Measurements from ENCODE around the gene PLTP. TPM values are rescaled to one million over a fixed set of nuclear protein-coding genes. Genes with fewer than 3 reads are reported as not detected.
"Not testable (repeated sequence)": the region's sequence is repeated elsewhere in the genome, so short reads cannot be mapped to it uniquely, and the experiment has no call there.

PLTP gene
- total RNA-seq, 1 experiment from 2014 or later, result 0.37 TPM

GRCh38 chr20:45933266-45934045 lies 21.5 kb upstream of the PLTP start:
- Mint-ChIP-seq H3K9me3 (ENCODE audit: unreplicated experiment) (no peaks in the 10 kb centered on the region), H3K36me3 (ENCODE audit: insufficient read depth, unreplicated experiment) (peaks cover 20% of the 10 kb centered on the region), H3K27ac (ENCODE audit: low read depth, unreplicated experiment) (peak overlapping the region; percentile 16), H3K4me3 (ENCODE audit: unreplicated experiment) (peak overlapping the region; percentile 94), H3K4me1 (ENCODE audit: insufficient read depth, unreplicated experiment) (no peaks in the 10 kb centered on the region), H3K27me3 (ENCODE audit: insufficient read depth, unreplicated experiment) (no peaks in the 10 kb centered on the region)
- intact Hi-C loops (cut with micrococcal nuclease), result loop anchor here (2.0 to 10.0 kb wide), 4 partner anchors 29 to 139 kb away; partner anchors contain the start of genes ACOT8, DNTTIP1, WFDC3 and ZSWIM3
- BruUV-seq (replicated peaks), result no TSS peak
- DNase-seq (ENCODE audit: unreplicated experiment), result peak; percentile 81
- ChIA-PET CTCF (interaction anchor here (0.6 to 2.4 kb wide), 18 partner anchors 9 to 413 kb away, joined by 3 to 10 read pairs (median 4); partner anchors contain the start of genes CTSA, NEURL2 and ZSWIM1), POLR2A (interaction anchor here (0.6 to 6.6 kb wide), 24 partner anchors 9 to 576 kb away, joined by 3 to 123 read pairs (median 18); partner anchors contain the start of genes ACOT8, CTSA, DNTTIP1 and NEURL2)
- TF ChIP-seq, protein P1, sequence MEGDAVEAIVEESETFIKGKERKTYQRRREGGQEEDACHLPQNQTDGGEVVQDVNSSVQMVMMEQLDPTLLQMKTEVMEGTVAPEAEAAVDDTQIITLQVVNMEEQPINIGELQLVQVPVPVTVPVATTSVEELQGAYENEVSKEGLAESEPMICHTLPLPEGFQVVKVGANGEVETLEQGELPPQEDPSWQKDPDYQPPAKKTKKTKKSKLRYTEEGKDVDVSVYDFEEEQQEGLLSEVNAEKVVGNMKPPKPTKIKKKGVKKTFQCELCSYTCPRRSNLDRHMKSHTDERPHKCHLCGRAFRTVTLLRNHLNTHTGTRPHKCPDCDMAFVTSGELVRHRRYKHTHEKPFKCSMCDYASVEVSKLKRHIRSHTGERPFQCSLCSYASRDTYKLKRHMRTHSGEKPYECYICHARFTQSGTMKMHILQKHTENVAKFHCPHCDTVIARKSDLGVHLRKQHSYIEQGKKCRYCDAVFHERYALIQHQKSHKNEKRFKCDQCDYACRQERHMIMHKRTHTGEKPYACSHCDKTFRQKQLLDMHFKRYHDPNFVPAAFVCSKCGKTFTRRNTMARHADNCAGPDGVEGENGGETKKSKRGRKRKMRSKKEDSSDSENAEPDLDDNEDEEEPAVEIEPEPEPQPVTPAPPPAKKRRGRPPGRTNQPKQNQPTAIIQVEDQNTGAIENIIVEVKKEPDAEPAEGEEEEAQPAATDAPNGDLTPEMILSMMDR (IDR thresholded peaks at IDR 0.05; ENCODE audit: unreplicated experiment), result peak; percentile 39

DNA sequence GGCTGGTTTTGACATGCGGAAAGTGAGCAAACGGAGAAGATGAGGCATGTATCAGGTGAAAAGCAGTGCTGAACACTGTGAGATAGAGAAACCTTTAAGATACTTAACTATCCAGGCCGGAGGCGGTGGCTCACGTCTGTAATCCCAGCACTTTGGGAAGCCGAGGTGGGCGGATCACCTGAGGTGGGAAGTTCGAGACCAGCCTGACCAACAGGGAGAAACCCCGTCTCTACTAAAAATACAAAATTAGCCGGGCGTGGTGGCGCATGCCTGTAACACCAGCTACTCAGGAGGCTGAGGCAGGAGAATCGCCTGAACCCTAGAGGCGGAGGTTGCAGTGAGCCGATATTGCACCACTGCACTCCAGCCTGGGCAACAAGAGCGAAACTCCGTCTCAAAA lies 19.7 kb upstream of the PLTP start:
- ChIA-PET CTCF (interaction anchor here (0.7 to 0.9 kb wide), 2 partner anchors 39 to 40 kb away, joined by 3 to 4 read pairs; no protein-coding TSS in a partner anchor), POLR2A (interaction anchor here (3.9 kb wide), 1 partner anchor 153 kb away, joined by 18 read pairs; no protein-coding TSS in a partner anchor)

DNA sequence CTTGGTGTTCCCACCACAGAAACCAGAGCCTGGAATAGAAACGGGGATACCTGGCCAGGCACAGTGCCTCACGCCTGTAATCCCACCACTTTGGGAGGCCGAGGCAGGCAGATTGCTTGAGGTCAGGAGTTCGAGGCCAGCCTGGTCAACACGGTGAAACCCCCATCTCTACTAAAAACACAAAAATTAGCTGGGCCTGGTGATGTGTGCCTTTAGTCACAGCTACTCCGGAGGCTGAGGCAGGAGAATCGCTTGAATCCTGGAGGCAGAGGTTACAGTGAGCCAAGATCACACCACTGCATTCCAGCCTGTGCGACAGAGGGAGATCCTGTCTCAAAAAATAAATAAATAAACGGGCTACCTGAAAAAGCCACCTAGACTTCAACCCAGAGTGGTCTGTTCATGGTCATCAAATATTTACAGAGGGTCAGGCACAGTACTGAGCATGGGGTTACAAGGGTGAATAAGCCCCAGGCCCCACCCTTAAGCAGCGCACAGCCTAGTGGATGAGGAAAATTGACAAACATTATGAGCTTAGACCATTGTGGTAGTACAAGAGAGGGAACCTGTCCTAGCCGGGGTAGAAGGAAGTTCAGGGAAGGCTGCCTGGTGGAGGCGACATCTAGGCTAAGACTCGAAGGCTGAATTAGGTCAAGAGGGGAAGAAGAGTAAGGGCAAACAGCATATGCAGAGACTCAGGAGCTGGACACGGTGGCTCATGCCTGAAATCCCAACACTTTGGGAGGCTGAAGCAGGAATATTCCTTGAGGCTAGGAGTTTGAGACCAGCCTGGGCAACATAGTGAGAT lies 15.3 kb upstream of the PLTP start:
- H3K27me3 Mint-ChIP-seq (ENCODE audit: insufficient read depth, unreplicated experiment), result peaks cover 1% of the 10 kb centered on the region
- no TSS peak for BruUV-seq (replicated peaks)
- no peak overlapping the region for H3K4me3 Mint-ChIP-seq (ENCODE audit: unreplicated experiment)
- peaks cover 5% of the 10 kb centered on the region for H3K4me1 Mint-ChIP-seq (ENCODE audit: insufficient read depth, unreplicated experiment)
- no peaks in the 10 kb centered on the region for H3K9me3 Mint-ChIP-seq (ENCODE audit: unreplicated experiment)
- ChIA-PET CTCF (interaction anchor here (0.6 to 1.4 kb wide), 8 partner anchors 12 to 141 kb away, joined by 3 to 4 read pairs (median 3); partner anchors contain the start of genes CTSA and ZSWIM1), POLR2A (interaction anchor here (0.6 to 1.3 kb wide), 7 partner anchors 10 to 1328 kb away, joined by 3 to 4 read pairs (median 3); no protein-coding TSS in a partner anchor)
- peaks cover under 1% of the 10 kb centered on the region for H3K36me3 Mint-ChIP-seq (ENCODE audit: insufficient read depth, unreplicated experiment)
- intact Hi-C loops (cut with micrococcal nuclease), result no loop called here
- TF ChIP-seq, protein P1 (IDR thresholded peaks at IDR 0.05; ENCODE audit: unreplicated experiment), result no peak
- H3K27ac Mint-ChIP-seq (ENCODE audit: low read depth, unreplicated experiment), result no peak overlapping the region
- no peak for DNase-seq (ENCODE audit: unreplicated experiment)

More for the DNA sequence above, 19.7 kb upstream of the PLTP start:
- H3K4me3 Mint-ChIP-seq (ENCODE audit: unreplicated experiment); H3K27ac Mint-ChIP-seq (ENCODE audit: low read depth, unreplicated experiment); H3K9me3 Mint-ChIP-seq (ENCODE audit: unreplicated experiment); DNase-seq (ENCODE audit: unreplicated experiment); BruUV-seq (replicated peaks); H3K27me3 Mint-ChIP-seq (ENCODE audit: insufficient read depth, unreplicated experiment); H3K4me1 Mint-ChIP-seq (ENCODE audit: insufficient read depth, unreplicated experiment): not testable (repeated sequence)
- intact Hi-C loops (cut with micrococcal nuclease), result loop anchor here (10.0 kb wide), 1 partner anchor 137 kb away; the partner anchor contains the start of genes DNTTIP1 and WFDC3
- peaks cover 16% of the 10 kb centered on the region for H3K36me3 Mint-ChIP-seq (ENCODE audit: insufficient read depth, unreplicated experiment)

DNA sequence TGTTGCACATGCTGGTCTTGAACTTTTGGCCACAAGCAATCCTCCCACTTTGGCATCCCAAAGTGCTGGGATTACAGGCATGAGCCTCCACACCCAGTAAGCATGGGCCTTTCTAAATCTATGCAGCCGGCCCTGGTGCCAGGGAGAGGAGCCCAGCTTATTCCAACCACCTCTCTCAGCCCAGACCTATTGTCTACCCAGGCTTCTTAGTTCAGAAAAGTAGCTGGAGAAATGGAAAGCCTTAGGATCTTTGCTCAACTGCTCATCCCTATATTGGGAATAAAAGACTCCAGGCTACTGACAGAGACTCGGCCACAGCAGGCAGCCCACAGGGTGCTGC lies 14.7 kb upstream of the PLTP start:
- Mint-ChIP-seq H3K36me3 (ENCODE audit: insufficient read depth, unreplicated experiment) (no peaks in the 10 kb centered on the region), H3K27me3 (ENCODE audit: insufficient read depth, unreplicated experiment) (peaks cover 7% of the 10 kb centered on the region), H3K4me1 (ENCODE audit: insufficient read depth, unreplicated experiment) (peaks cover 5% of the 10 kb centered on the region), H3K9me3 (ENCODE audit: unreplicated experiment) (no peaks in the 10 kb centered on the region), H3K4me3 (ENCODE audit: unreplicated experiment) (no peak overlapping the region), H3K27ac (ENCODE audit: low read depth, unreplicated experiment) (no peak overlapping the region)
- no TSS peak for BruUV-seq (replicated peaks)
- TF ChIP-seq, protein P1 (IDR thresholded peaks at IDR 0.05; ENCODE audit: unreplicated experiment), result no peak
- ChIA-PET CTCF (interaction anchor here (0.7 to 1.4 kb wide), 3 partner anchors 34 to 43 kb away, joined by 3 to 5 read pairs (median 4); partner anchors contain the start of gene CTSA), POLR2A (interaction anchor here (0.7 to 1.0 kb wide), 5 partner anchors 9 to 1328 kb away, joined by 3 to 4 read pairs (median 3); no protein-coding TSS in a partner anchor)
- DNase-seq (ENCODE audit: unreplicated experiment), result no peak
- intact Hi-C loops (cut with micrococcal nuclease), result no loop called here
